ENCODE results near the gene FMO1. TPM values are rescaled to one million over a fixed set of nuclear protein-coding genes. Genes with fewer than 3 reads are reported as not detected.

FMO1 gene
- total RNA-seq, 1 experiment from 2014 or later = not detected

- Histone ChIP-seq H3K79me2 (ENCODE audit: insufficient read depth, low read length) (no peaks in the 10 kb centered on the region), H4K91ac (ENCODE audit: insufficient read length, low read depth, low read length) (no peak overlapping the region), H3T11ph (ENCODE audit: low read length) (no peak overlapping the region), H3K27me3 (ENCODE audit: insufficient read depth, low read length) (no peaks in the 10 kb centered on the region), H3K56ac (ENCODE audit: insufficient read length, low read depth, low read length) (no peak overlapping the region), H2BK15ac (ENCODE audit: low read depth, low read length) (no peak overlapping the region), H3K9me3 (ENCODE audit: control insufficient read depth, low read depth, low read length) (no peaks in the 10 kb centered on the region), H2AFZ (ENCODE audit: low read length) (no peak overlapping the region), H3K4me2 (ENCODE audit: insufficient read depth, insufficient read length, low read length) (no peak overlapping the region), H3K9ac (ENCODE audit: extremely low read depth, insufficient read length, low read length) (no peak overlapping the region), H2BK20ac (ENCODE audit: low read depth, low read length, poor library complexity, severe bottlenecking) (no peak overlapping the region), H2BK12ac (ENCODE audit: insufficient read length, low read depth, low read length) (no peak overlapping the region), H3K23me2 (ENCODE audit: insufficient read length, low read depth, low read length, poor library complexity, severe bottlenecking) (no peaks in the 10 kb centered on the region), H4K5ac (ENCODE audit: insufficient read length, low read depth, low read length) (no peak overlapping the region), H3K4me1 (ENCODE audit: insufficient read depth, low read length) (no peaks in the 10 kb centered on the region), H3K79me1 (ENCODE audit: insufficient read depth, low read depth, low read length, poor library complexity, severe bottlenecking) (no peaks in the 10 kb centered on the region), H3K18ac (ENCODE audit: insufficient read length, low read depth, low read length) (no peak overlapping the region), H3K4ac (ENCODE audit: low read depth, low read length) (no peak overlapping the region), H2AK5ac (ENCODE audit: insufficient read length, low read length) (no peak overlapping the region), H3K23ac (ENCODE audit: insufficient read length, low read depth, low read length) (no peak overlapping the region), H4K20me1 (ENCODE audit: control insufficient read depth, insufficient read depth, insufficient read length) (no peaks in the 10 kb centered on the region), H4K8ac (replicated peaks; ENCODE audit: insufficient read length, low read depth, low read length) (no peak overlapping the region), H2BK5ac (ENCODE audit: insufficient read length, low read length) (no peak overlapping the region), H3K14ac (ENCODE audit: insufficient read depth, low read length) (no peak overlapping the region), H2BK120ac (ENCODE audit: low read depth, low read length, poor library complexity, severe bottlenecking) (no peak overlapping the region), H3K27ac (ENCODE audit: insufficient read length, low read depth, low read length) (no peak overlapping the region)
- TF ChIP-seq CTCF (conservative IDR thresholded peaks at IDR 0.05) = no peak
- no CpG with 5 or more reads among the region's 3 CpGs for WGBS (ENCODE audit: extremely low coverage, insufficient read length, low lambda C conversion rate)
- Mint-ChIP-seq H3K4me3 (no peak overlapping the region), H3K36me3 (ENCODE audit: insufficient read depth in 1 of 3, low read depth in 3 of 3) (no peaks in the 10 kb centered on the region), H3K27ac (no peak overlapping the region), H3K4me1 (peaks cover 17 to 22% of the 10 kb centered on the region in 2 experiments), H3K27me3 (ENCODE audit: low read depth) (no peaks in the 10 kb centered on the region; the same call in 1 of the 2 replicates), H3K9me3 (no peaks in the 10 kb centered on the region)
- DNase-seq = no peak
Observed at GRCh38 chr1:171206204-171206977, 41.9 kb upstream of the FMO1 start.

Measured in H9 (cell line).